ENCODE results near the gene ACOXL.
A peak's percentile ranks its signal among the peaks of the same experiment; 100 is the strongest.

Gene ACOXL

GRCh38 chr2:110881908-110882307, 149.5 kb downstream of the ACOXL start:
- TF ChIP-seq CTCF (conservative IDR thresholded peaks at IDR 0.05): no peak
- peak overlapping the region; percentile 27 for H3K27ac ChIP-seq

GRCh38 chr2:110883406-110883805, 151.0 kb downstream of the ACOXL start:
- H3K27ac ChIP-seq: no peak overlapping the region
- no peak for TF ChIP-seq CTCF (conservative IDR thresholded peaks at IDR 0.05)

- TF ChIP-seq CTCF (conservative IDR thresholded peaks at IDR 0.05): no peak
- no peak overlapping the region for H3K27ac ChIP-seq
These were observed 152.9 kb downstream of the ACOXL start for GRCh38 chr2:110885256-110885655.

GRCh38 chr2:110886826-110887573, 154.6 kb downstream of the ACOXL start:
- H3K27ac ChIP-seq: no peak overlapping the region
- TF ChIP-seq CTCF (conservative IDR thresholded peaks at IDR 0.05): no peak

GRCh38 chr2:110888411-110888810, 156.0 kb downstream of the ACOXL start:
- no peak overlapping the region for H3K27ac ChIP-seq
- no peak for TF ChIP-seq CTCF (conservative IDR thresholded peaks at IDR 0.05)

GRCh38 chr2:110891626-110892025, 159.3 kb downstream of the ACOXL start:
- no peak for TF ChIP-seq CTCF (conservative IDR thresholded peaks at IDR 0.05)
- no peak overlapping the region for H3K27ac ChIP-seq

GRCh38 chr2:110896226-110896625, 163.9 kb downstream of the ACOXL start:
- no peak overlapping the region for H3K27ac ChIP-seq
- TF ChIP-seq CTCF (conservative IDR thresholded peaks at IDR 0.05): no peak

All from VCaP (cell line).